ENCODE measurements around the gene LRP8. TPM values are rescaled to one million over a fixed set of nuclear protein-coding genes. Genes with fewer than 3 reads are reported as not detected.
A peak's percentile ranks its signal among the peaks of the same experiment; 100 is the strongest.

LRP8 gene
- total and polyA plus RNA-seq, 9 of the 15 experiments (the other 6 are each of a cell fraction or from before 2014, with no cell fraction given) = 7.1 to 56.1 (median 31.3) TPM

DNA sequence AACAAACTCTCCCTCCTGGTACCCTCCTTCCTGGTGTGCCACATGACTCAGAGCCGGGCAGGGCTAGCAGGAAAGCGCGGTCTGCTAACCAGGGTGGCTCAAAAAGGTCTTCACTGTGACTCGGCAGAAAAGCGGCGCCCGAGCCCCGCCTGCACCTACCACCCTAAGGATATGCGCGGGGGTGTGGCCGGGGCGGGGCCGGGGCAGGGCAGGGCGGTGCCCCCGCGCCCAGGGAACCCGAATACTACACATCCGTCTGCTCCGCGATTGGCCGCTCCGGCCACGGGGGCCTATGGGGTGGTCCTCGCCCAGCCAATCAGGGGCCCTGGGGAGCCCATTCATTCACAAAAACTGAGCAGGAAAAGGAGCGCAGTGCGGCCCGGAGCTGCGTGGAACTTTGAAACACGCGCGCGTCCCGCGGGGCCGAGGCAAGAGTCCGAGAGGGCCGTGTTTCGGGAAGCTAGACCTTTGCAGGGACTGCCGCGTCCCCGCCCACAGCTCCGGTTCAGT lies 1.7 kb downstream of the LRP8 start (continued):
- TF ChIP-seq YY1 (IDR thresholded peaks at IDR 0.05; ENCODE audit: borderline replicate concordance in 1 of 3, control insufficient read depth in 1 of 3, extremely low read depth in 1 of 3, insufficient read depth in 3 of 3, insufficient read length in 1 of 3, insufficient replicate concordance in 2 of 3, low read depth in 1 of 3, low read length in 2 of 3) = peak in 2 of 3 experiments; percentile 50 to 74
- no peak for TF ChIP-seq RBM14 (IDR thresholded peaks at IDR 0.05; ENCODE audit: borderline replicate concordance, insufficient read depth, low read depth, low read length)
- TF ChIP-seq, protein P1, sequence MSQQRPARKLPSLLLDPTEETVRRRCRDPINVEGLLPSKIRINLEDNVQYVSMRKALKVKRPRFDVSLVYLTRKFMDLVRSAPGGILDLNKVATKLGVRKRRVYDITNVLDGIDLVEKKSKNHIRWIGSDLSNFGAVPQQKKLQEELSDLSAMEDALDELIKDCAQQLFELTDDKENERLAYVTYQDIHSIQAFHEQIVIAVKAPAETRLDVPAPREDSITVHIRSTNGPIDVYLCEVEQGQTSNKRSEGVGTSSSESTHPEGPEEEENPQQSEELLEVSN (IDR thresholded peaks at IDR 0.05; ENCODE audit: borderline replicate concordance in 1 of 2, extremely low read depth in 1 of 2, insufficient read depth in 1 of 2, insufficient read length in 1 of 2, low read depth in 1 of 2, low read length in 1 of 2, poor library complexity in 1 of 2, severe bottlenecking in 1 of 2) = peak in 1 of 2 experiments; percentile 79
- TF ChIP-seq POLR2AphosphoS5 (IDR thresholded peaks at IDR 0.05; ENCODE audit: control insufficient read depth, insufficient read depth, low read depth, low read length) = peak; percentile 83
- TF ChIP-seq ZNF324 (CRISPR knock-in tag; IDR thresholded peaks at IDR 0.05) = no peak
- TF ChIP-seq TAF1 (IDR thresholded peaks at IDR 0.05; ENCODE audit: control insufficient read depth, extremely low read depth, insufficient read depth, low read length, severe bottlenecking) = peak; percentile 91
- no peak for TF ChIP-seq RBBP5 (IDR thresholded peaks at IDR 0.05; ENCODE audit: borderline replicate concordance, insufficient read depth, low read length, poor library complexity, severe bottlenecking)
- TF ChIP-seq, protein P2, sequence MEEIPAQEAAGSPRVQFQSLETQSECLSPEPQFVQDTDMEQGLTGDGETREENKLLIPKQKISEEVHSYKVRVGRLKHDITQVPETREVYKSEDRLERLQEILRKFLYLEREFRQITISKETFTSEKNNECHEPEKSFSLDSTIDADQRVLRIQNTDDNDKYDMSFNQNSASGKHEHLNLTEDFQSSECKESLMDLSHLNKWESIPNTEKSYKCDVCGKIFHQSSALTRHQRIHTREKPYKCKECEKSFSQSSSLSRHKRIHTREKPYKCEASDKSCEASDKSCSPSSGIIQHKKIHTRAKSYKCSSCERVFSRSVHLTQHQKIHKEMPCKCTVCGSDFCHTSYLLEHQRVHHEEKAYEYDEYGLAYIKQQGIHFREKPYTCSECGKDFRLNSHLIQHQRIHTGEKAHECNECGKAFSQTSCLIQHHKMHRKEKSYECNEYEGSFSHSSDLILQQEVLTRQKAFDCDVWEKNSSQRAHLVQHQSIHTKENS (CRISPR knock-in tag; IDR thresholded peaks at IDR 0.05) = no peak
- no peak for TF ChIP-seq SNIP1 (IDR thresholded peaks at IDR 0.05; ENCODE audit: low read depth)
- TF ChIP-seq TCF7L2 (IDR thresholded peaks at IDR 0.05; ENCODE audit: low read depth, low read length) = no peak
- no peak for TF ChIP-seq DACH1 (IDR thresholded peaks at IDR 0.05; ENCODE audit: partially characterized antibody)
- no peak for TF ChIP-seq BRCA1 (IDR thresholded peaks at IDR 0.05)
- no peak for TF ChIP-seq BRCA1 (CRISPR knock-in tag; IDR thresholded peaks at IDR 0.05)
- peak; percentile 79 for TF ChIP-seq DPF2 (IDR thresholded peaks at IDR 0.05)
- no peak for TF ChIP-seq PYGO2 (tag; IDR thresholded peaks at IDR 0.05)
- no peak for TF ChIP-seq KLF6 (CRISPR knock-in tag; IDR thresholded peaks at IDR 0.05; ENCODE audit: borderline replicate concordance)
- TF ChIP-seq, protein P3, sequence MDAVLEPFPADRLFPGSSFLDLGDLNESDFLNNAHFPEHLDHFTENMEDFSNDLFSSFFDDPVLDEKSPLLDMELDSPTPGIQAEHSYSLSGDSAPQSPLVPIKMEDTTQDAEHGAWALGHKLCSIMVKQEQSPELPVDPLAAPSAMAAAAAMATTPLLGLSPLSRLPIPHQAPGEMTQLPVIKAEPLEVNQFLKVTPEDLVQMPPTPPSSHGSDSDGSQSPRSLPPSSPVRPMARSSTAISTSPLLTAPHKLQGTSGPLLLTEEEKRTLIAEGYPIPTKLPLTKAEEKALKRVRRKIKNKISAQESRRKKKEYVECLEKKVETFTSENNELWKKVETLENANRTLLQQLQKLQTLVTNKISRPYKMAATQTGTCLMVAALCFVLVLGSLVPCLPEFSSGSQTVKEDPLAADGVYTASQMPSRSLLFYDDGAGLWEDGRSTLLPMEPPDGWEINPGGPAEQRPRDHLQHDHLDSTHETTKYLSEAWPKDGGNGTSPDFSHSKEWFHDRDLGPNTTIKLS (IDR thresholded peaks at IDR 0.05; ENCODE audit: borderline replicate concordance, low read depth) = no peak
- TF ChIP-seq ILF3 (IDR thresholded peaks at IDR 0.05; ENCODE audit: borderline replicate concordance) = no peak
- peak; percentile 84; the same call in 1 of the 2 replicates for TF ChIP-seq SREBF1 (IDR thresholded peaks at IDR 0.05; ENCODE audit: borderline replicate concordance, low read depth, low read length)
- no peak for TF ChIP-seq BRF1 (IDR thresholded peaks at IDR 0.05; ENCODE audit: borderline replicate concordance, extremely low read depth, insufficient read length)
- no peak for TF ChIP-seq RBM15 (IDR thresholded peaks at IDR 0.05; ENCODE audit: insufficient read depth, low read length)
- TF ChIP-seq, protein P4, sequence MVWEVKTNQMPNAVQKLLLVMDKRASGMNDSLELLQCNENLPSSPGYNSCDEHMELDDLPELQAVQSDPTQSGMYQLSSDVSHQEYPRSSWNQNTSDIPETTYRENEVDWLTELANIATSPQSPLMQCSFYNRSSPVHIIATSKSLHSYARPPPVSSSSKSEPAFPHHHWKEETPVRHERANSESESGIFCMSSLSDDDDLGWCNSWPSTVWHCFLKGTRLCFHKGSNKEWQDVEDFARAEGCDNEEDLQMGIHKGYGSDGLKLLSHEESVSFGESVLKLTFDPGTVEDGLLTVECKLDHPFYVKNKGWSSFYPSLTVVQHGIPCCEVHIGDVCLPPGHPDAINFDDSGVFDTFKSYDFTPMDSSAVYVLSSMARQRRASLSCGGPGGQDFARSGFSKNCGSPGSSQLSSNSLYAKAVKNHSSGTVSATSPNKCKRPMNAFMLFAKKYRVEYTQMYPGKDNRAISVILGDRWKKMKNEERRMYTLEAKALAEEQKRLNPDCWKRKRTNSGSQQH (CRISPR knock-in tag; IDR thresholded peaks at IDR 0.05) = peak; percentile 99

Measured in K562 (cell line).